Kidney glomerular epithelial cell (primary cell): Measurements from ENCODE around the gene FCHSD2.

ENCODE experiments used
- DNase-seq: peaks from one replicate; lab custom pipeline; 2025; lab: John Stamatoyannopoulos, UW

FCHSD2 gene

DNA sequence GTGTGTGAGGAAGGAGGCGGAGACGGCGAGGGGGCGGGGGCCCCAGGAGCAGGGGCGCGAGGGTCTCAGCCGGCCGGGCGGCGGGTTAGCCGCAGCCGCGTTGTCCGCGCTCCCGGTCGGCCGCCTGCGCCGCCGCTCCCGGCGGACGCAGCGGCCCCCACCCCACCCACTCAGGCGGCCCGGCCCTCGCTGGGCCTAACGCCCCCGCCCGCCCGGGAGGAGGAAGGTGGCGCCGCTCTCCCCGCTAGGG, at the start of gene FCHSD2:
Gene FCHSD2, minus strand, starts transcription at position 191 of the 250 bp plus-strand sequence. CDS start 441 bp downstream, outside the sequence.
- DNase-seq, result no peak

- DNase-seq, result no peak
Observed at GRCh38 chr11:73191151-73191550, 49.0 kb upstream of the FCHSD2 start.

DNA sequence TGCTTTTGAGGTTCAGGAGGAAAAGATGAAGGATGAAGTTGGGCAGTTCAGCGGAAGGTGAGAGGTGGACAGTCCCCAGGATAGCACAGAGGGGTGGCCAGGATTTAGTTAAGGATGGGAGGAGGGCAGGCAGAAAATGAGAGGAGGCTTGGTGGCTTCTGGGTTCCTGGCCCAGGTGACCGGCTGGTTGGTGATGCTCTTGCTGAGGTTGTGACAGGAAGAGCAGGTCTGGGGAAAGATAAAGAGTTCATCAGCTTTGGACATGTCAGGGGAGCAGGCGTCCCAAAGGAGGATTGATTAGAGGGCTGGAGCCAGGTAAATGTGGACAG, 48.4 kb upstream of the FCHSD2 start:
- DNase-seq, result no peak

- DNase-seq, result no peak
Observed at GRCh38 chr11:73189723-73190556, 47.8 kb upstream of the FCHSD2 start.

GRCh38 chr11:73189315-73189714, 47.2 kb upstream of the FCHSD2 start:
- DNase-seq, result no peak

DNA sequence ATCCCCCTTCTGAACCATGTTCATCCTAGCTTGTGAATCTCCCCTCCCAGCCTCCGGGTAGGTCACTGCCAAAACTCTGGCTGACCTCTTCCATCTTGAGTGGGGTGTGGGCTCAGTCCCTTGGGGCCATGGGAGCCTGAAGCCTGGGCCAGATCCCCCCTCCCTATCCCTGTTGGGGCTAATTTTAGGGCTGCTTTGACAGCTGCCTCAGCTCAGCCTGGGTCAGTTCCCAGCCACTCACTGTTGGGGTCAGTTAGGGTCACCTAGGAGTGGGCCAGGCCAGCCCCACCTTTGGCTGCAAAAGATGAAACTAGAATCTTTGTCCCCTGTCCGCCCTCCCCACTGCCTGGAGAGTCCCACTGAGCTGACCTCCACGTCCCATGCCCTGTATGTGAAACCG, 46.2 kb upstream of the FCHSD2 start:
- DNase-seq, result no peak

GRCh38 chr11:73187854-73188253, 45.7 kb upstream of the FCHSD2 start:
- no peak for DNase-seq

DNA sequence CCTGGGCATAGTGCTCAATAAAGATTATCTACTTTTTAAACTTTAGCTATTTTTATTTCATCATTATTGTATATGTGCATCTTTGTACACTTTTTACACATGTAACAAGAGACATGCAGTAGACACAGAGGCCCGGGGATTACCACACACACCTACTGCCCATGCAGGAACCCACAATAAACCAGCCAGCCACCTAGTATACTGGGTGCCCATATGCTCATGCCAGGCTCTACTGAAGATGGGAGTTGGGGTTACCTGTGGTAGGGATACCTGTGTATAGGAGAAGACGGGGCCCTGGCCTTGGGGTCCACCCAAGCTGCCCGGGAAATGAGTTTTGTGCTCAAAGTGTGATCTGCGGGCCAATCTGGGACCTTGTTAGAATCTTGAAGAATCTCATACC, 44.8 kb upstream of the FCHSD2 start:
- DNase-seq, result no peak

DNA sequence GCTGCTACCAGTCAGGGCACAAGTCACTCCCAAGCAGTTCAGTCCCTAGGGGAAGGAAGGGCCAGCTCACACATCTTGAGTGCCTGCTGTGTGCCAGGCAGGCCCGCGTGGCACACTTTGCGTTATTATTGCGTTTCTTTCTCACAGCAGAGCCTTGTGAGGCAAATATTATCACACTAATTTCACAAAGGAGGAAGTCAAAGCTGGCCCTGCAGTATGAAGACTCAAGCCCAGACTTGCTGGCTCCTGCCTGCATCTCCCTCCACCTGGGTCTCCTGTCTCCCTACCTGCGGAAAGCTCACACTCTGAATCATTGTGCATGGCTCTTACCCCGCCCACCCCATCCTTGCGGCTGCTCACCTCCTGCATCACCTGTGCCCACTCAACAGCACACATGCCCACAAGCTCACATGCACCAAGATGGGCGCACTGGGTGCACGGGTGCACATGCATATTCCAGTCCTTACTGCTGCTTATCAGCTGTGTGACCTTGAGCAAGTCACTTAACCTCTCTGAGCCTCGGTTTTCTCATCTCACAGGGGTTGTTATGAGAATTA, 44.3 kb upstream of the FCHSD2 start:
- no peak for DNase-seq

DNA sequence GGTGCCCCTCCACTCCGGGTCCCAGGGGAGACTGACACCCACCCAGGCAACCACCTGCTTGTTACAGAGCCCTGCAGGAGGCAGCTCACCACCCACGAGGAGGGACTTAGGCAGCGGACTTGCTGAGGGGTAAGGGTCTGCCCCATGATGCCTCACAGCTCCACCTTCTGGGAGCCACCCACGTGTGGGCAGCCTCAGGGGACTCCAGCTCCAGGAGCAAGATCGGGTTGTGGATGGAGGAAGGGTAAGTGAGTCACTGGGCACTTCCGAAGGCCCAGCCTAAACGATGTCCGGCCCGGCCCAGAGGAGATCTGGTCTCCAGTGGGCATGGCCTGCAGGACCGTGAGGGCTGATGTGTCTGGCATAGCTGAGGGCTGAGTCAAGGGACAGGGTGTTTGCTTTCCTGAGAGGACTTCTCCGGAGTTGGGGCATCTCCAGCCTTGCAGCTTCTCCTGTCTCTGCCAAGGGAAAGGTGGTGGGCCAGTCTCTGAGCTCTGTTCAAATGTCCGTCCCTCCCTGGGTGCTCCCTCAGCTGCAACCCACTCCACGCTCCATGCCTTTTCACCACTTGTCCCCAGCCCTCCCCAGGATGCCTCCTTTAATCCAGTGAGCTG, 43.7 kb upstream of the FCHSD2 start:
- DNase-seq, result peak; percentile 23

DNA sequence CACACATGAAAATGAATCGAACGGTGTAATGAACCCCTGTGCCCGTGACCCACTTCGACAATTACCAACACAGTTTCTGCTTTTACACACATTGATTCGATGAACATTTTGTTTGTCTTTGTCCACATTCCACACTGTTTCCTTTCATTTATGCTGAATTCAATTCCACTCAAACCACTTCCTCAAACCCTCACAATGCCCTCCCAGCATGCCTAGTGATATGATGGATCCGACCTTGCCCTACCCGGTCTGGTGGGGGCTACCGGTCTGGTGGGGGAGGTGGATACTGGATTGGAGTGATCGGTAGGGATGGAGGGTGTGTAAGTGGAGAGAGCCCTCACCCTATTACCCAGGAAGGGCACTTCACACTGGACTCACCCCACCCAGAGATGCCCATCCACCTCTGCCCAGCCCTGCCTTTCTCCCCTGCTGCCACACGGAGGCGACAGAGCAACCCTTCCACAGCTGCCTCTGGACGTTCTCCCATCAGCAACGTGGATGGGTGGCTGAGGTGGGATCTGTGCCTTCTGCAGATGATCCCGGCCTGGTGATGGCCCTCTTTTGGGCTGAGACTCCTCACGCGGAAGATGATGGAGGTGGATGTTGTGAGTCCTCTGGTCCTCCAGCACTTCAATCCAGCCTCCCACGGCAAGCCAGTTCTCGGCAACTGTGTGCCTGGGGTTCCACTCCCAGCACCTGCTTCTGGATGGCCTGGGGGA, 43.0 kb upstream of the FCHSD2 start:
- DNase-seq, result peak; percentile 61

- DNase-seq, result no peak
Observed at GRCh38 chr11:73182824-73183321, 40.8 kb upstream of the FCHSD2 start.

GRCh38 chr11:73178681-73179080, 36.6 kb upstream of the FCHSD2 start:
- DNase-seq, result no peak

DNA sequence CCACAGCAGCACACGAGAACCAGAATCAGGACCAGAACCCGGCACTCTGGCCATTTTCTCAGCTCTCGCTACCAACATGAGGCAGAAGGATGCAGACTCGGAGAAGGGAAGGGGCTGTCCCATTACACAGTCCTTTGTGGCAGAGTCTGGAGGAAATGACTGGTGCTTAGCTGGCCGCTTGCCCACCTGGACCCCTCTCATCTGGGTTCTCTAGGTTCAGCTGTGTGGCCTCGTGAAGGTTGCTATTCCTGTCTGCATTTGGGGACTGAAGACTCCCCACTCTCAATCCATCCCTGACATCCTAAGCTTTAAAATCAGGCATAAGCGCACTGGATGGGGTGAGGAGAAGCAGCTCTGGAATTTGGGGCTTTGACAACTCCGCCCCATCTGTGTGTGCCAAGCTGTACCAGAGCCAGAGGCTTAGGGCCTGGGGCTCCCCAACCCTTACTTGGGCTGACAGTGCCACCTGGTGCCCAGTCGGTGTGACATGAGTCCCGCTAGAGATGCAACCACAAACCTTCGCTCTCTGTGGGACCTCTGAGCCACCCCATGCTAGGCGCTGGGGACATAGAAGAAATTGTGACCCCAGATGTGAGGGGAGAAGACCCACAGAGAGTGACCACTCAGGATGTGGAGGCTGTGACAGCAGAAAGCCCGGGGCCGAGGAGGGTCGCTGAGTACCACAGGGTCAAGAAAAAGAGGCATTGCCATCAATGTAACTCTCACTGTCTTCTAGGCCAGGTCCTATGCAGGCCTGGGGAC, 35.8 kb upstream of the FCHSD2 start:
- DNase-seq, result peak; percentile 52

- no peak for DNase-seq
Observed at GRCh38 chr11:73177380-73177777, 35.3 kb upstream of the FCHSD2 start.

GRCh38 chr11:73176874-73177155, 34.7 kb upstream of the FCHSD2 start:
- DNase-seq, result no peak

DNA sequence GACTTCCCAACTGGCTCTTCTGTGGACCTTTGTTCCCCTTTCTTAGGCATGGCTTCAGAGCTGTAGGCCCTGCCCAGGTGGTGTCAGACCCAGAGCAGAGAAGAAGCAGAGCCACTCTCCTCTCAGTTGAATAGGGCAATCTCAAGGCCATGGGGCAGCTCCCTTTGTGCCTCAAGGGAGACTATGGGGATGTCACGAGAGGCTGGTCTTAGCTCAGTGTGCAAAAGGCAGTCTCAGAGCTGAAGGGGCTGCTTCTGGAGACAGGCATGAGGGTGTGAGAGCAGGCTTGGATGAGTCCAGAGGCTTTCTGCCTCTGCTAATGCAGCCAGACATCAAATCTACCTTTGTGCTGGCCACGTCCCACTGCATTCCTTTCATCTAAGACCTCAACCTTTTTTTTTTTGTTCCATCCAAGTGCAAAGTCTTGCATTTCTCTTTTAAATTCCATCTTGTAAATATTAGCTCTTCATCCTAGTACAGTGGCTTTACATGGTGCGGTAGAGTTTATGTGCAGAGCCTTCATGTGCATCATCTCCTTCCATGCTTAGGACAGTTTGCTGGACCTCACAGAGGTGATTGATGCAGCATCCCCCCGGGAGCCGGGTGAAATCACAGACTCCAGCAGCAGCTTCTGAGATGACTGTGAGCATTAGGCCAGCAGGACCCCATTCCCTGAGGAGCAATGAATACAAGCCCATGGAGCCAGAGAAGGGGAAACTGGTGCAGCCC, 34.2 kb upstream of the FCHSD2 start:
- DNase-seq, result no peak

GRCh38 chr11:73175551-73176144, 33.5 kb upstream of the FCHSD2 start:
- no peak for DNase-seq

GRCh38 chr11:73174495-73174791, 32.3 kb upstream of the FCHSD2 start:
- no peak for DNase-seq

DNA sequence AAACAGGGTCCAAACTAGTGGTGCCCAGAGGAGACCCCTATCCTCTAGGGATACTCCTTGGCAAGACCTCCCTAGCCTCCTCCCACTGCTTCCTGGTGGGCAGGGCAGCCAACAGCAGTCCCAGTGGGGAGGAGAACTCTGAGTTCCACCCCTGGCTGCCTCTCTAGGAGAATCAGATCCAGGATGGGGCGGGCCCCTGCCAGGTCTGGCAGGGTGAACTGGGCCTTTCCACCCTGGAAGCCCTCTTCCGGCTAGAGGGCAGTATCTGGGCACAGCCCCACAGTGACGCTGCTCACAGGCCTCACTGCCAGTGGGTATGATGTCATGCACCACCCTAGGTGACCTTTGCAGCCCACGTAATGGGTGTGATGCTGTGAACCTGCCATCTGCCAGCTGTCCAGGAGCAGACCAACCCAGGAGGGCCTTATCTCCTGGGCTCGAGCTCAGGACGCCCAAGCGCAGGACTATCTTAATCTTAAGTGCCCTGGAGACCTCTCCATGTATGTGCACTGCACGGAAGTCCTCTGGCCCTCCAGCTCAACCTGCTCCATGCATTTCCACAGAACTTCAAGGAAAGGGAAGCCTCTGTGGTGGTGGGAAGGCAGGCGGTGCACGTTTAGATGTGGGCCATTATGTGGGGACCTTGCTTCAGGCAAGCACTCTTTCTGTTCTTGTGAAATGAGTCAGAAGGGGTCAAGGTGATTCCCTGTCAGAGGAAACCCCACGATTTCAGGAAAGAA, 31.8 kb upstream of the FCHSD2 start:
- DNase-seq, result no peak
